Central memory CD4-positive, alpha-beta T cell (primary cell): Measurements from ENCODE around the gene CYP46A1.

ENCODE experiments used
- DNase-seq: peaks from one replicate; pipeline ENCODE4 v3.0.0; 2022

The CYP46A1 gene

DNA sequence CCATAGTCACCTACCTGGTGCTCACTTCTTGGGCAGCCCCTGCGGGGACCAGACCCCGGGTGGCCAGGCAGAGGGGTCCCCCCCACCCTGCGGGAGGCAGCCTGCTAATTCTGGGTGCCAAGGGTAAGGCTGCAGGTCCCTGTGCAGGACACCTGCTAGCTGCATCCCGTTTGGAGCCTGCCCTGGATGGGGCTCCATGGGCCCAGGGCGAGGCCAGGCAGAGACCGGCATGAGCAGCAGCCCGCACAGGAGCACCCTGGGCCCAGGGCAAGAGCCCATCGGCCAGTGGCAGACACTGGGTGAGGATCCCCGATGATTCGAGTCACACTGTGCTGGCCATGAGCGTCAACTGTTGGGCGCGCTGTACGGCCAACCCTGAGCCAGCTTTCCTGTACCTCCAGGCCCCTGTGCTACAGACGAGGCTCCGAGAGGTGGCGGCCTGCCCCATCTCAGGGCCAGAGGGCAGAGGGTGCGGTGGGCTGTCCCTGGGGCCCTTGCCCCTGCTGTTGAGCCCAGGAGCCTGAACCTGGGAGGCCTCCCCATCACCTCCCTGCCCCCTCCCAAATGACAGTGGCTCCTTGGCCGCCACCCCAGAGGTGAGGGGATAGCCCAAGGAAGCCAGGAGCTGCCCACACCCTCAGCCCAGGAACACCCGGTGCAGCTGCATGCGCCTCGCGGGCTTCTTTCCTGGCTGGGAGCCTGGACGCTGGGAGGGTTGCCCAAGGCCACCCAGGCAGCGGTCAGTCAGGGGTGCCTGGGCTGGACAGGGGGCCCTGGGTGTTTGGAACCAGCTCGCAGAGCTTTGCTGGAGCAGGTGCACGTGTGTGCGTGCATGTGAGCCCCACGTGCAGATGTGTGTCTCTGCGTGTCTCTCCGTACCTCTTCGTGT, 47.7 kb downstream of the CYP46A1 start:
- no peak for DNase-seq

DNA sequence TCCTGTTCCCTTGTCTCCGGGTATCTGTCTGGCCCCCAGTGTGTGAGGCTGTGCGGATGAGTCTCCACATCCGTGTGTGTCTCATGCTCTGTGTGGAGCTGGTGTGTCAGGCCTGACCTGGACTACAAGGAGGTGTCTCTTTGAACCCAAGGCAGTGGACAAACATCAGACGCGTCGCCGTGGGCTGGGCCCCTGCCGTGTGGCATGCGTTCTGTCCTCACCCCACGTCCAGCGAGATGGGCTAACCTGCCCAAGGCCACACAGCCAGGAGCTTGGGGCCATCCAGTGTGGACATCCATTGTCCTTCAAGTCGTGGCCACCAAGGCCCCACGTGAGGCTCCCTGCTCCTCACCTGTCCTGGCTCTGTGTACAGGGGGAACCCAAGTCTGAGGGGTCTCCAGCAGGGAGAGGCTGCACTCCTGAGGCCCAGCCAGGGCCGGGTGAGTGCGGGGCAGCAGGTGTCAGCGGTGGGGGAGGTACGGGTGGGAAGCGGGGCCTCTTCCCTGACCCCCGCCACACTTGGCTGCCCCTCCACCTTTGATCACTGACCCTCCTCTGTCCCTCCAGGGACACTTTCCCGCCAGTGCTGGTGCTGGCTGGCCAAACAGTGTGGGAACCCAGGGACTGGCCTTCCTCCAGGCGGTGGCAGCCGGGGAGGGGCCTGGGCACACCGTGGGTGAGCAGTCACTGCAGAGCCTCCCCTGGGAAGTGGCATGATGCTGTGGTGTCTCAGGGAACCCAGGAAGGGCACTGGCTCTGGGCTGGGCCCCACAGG, 48.5 kb downstream of the CYP46A1 start:
- no peak for DNase-seq

DNA sequence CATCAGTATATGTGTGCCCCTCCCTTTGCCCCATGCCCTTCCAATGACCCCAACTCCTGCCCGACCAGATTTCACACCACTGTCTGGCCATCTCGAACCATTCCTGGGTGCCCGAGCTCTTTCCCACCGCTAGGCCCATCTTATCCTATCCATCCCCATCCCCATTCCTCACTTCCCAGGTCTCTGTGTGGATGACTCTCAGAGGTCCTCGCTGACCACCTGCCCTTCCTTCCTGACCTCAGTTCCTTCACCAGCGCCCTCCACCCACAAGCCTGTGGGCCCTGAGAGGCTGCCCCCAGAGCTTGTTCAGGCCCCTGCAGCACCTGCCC, 49.1 kb downstream of the CYP46A1 start:
- no peak for DNase-seq

DNA sequence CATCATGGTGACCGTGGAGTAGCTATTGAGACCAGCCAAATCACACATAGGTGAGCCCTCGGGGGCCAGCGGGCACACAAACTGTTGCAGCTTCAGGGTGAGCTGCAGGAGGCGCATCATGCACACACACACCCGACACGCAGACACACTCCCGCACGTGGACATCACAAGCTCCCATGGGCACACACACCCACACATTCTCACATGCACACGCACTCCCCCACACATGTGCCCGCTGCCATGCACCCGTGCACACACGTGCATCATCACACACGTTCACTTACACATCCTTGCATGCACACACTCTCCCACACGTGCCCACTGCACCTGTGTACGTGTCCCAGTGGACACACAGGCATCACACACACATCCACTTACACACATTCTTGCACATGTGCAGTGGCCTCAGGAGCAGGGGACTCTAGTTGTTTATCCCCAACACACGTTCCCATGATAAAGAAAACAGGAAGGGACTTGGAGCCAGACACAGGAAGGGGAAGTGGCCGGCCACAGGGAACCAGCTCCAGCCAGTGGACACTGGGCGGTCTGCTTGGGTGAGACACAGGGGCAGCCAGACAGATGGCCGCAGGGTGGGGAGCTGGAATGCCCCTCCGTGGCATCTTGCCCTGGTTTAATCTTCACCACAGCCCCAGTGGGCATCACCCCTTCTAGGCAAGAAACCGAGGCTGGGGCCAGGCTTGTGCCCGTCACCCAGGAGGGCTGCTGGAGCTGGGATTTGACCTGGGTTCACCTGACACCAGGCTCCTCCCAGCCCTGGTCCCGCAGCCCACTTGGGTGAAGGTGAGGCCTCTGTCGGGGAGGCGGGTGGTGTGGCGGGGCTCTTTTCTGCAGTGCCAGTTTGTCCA, 49.7 kb downstream of the CYP46A1 start:
- DNase-seq, result no peak

DNA sequence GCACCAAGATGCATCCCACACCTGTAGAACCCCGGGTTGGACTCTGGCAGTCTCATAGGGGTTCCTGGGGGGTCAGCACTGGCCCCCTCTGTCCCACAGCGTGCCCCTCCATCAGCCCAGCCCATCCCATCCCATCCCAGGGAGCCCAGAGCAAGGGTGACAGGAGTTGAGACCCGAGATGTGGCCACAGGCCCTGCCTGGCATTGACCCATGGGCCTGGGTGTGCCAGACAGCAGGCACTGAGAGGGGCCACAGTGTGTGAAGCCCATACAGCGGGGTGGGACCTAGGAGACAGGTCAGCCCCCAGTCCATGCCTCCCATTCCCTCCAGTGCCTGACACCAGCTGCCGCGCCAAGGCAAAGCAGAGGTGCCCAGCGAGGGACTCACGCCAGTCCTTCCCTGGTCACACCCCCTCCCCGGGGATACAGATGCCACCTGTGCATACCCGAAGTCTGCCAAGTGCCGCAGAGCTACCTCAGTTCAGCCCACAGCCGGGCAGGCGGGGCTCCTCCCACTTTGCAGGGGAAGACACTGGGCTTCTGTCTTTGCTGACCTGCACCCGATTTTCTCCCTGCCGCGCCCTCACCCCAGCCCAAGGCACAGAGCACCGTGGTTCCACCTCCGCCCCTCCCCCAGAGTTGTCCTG, 50.4 kb downstream of the CYP46A1 start:
- DNase-seq, result no peak

DNA sequence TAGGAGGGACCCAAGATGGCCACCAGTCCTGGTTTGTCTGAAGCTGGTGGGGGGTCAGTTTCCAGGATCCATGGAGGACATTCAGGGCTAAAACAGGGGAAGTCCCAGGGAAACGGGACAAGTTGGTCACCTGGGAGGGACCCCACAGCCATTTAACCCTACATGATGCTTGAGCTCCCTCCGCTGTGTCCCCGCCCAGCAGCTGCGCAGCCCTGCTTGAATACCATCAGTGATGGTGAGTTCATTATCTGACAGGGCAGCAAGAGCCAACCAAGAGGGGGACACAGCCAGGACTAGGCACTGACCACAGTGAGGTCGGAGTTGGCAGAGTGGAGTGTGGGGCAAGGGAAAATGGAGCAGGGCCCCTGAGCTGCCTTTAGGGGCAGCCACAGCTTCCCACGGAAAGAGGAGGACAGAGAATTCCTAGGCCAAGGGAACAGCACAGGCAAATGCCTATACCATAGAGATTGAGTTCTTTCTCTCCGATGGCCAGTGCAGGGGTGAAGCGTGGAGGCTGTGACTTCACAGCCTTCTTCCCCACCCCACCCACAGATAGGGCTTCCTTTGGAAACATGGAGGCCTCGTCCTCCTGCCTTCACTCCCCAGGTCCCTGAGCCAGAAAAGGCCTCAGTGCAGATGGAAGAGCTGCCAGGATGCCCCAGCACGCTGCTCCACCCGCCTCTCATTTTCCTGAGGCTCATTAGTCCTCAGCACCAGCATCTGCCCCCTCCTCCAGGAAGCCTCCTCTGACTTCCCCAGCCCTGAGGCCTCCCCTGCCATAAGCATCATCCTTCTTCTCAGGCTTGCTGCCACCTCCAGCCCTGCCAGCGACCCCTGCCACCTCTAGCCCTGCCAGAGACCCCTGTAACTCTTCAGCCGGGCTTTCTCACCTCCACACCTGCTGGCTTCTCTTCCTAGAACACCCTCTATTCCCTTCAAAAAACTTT, 51.4 kb downstream of the CYP46A1 start:
- no peak for DNase-seq

DNA sequence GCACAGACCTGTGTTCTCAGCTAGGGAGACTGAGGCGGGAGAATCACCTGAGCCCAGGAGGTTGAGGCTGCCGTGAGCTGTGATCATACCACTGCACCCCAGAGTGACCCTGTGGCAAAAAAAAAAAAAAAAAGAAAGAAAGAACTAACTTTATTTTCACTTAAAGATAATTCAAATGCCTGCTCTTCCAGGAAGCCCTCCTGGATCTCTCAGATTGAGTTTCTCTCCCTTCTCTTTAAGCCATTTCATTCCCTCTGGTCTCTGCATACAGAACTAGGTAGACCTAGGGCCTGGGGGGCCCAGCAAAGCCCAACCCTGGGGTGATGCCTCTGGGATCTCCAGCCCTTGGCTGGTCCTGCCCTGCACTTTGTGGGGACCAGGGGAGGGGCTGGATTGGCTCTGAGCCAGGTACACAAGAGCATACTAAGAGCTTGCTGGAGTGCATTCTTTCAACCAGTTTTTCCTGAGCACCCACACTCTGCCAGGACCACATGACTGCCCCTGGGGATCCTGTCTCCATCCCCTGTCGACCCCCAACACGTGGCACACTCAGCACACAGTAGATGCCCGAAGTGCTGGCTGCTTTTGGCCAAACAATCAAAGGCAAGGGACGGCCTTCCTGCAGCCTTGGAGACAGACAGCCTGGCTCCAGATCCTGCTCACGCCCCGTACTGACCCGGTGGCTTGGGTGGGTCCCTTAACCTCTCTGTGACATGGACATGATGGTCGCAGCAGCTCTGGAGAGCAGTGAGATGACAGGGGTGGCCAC, 52.7 kb downstream of the CYP46A1 start:
- no peak for DNase-seq

DNA sequence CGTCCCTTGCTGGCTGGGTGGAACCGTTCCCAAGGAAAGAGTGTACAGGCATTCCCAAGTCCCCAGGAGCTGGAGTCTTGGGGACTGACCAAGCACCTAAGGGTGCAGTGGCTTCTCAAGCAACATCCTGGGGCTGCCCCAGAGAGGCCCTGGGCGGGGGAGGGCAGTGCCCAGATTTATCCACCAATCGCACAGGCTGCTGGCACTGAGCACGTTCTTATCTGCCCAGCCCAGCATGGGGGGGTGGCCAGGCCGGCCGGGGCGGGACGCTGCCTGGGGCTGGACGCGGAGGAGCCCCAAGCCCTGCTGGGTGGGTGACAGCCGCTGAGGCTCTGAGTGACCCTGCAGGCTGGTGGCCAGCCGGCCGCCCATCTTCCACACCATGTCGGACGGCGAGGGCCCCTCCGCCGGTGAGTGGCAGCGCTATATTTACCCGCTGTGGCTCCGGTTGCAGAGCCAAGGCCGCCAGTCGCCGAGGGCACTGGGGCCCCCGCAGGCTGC, 53.4 kb downstream of the CYP46A1 start:
- DNase-seq, result no peak

DNA sequence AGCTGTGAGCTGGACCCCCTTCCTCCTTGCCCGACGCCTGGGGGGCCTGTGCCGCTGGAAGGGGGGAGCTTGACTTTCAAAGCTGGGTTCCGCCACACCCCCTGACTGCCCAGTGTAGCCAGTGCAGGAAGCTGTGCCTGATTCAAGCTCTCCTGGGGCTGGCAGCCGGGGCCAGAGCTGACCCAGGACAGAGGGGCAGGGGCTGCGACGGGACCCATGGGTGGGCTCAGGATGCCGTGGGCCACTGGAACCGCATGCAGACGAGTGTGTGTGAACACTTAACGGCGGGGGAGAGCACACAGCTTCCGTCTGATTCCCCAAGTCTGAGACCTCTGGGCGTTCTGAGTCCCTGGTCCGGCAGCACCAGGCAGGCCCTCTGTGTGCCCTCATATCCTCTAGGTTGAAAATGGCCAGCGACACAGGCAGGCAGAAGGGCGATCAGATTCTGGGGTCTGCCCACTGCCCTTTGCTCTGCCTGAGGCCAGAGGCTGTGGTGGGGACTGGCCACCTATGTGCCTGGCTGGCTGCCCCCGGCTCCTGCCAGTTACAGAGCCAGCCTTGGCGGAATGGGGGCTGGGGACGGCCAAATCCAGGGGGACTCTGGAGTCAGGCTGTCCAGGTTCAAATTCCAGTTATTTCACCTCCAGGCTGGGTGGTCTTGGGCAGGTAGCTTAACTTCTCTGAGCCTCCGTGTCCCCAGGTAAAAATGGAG, 54.0 kb downstream of the CYP46A1 start:
- DNase-seq, result no peak

DNA sequence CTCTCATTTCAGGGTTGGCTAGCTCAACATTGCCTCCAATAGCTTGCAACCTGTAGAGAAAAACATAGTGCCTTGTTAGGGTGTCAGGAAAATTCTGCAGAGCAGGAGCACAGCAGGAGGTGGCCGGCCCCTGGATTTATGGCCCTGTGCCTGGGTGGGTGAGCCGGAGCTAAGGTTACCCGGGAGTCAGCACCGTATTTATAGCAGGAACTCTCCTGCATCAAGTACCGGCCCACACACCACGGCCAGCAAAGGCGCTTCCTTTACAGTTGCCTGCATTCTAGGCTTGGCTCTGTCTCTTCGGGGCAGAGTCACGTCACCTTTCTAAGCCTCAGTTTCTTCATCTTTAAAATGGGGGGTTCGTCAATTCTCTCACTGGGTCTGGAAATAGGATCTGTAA, 56.3 kb downstream of the CYP46A1 start:
- DNase-seq, result no peak

DNA sequence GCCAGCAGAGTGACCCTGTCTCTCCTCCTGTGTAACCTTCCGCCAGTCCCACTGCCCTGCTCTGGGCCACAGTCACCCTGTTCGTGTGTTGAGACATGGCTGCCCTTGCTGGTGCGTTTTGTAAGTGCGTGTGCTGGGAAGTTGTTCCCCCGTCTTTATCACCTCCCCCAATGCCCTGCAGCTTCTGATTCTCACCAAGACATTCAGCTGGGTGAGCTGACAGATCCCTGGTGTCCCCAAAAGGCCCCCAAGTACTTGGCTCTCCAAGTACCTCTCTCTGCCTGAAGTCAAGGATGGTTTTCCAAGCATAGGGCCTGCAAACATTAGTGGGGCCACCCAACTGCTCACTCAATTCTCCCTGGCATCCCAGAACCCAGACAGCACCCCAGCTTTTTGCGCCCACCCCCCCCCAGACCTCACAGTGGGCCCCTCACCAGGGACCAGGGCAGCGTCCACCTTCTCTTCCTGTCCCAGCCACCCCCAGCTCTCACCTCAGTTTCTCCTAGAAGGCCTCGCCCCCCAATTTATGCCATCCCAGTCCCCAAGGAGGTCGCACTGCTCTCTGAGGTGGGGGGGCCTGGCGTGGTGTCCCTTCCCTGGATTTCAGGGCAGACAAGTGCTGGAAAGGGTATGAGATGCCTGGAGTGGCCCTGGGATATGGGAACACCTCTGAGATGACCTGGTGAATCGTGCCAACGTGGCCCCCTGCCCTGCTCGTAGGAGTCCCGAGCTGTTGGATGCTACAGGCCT, 57.3 kb downstream of the CYP46A1 start:
- no peak for DNase-seq

DNA sequence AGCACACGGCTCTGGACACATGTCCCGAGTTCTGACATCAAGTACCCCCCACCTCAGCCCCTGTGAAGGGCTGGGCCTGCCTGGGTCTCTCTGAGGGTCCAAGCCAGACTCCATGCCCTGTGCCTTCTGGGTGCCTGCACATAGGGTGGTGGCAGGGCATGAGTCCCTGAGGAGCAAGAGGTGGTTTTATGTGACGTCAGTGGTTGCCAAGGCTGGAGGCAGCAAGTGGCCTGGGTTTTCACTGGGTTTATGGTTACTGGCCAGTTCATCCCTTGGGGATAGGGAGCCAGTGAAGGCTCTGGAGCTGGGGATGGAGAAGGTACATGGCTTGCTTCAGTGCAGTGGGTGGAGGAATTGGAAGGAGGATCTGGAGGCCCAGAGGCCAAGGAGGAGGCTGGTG, 58.0 kb downstream of the CYP46A1 start:
- no peak for DNase-seq

DNA sequence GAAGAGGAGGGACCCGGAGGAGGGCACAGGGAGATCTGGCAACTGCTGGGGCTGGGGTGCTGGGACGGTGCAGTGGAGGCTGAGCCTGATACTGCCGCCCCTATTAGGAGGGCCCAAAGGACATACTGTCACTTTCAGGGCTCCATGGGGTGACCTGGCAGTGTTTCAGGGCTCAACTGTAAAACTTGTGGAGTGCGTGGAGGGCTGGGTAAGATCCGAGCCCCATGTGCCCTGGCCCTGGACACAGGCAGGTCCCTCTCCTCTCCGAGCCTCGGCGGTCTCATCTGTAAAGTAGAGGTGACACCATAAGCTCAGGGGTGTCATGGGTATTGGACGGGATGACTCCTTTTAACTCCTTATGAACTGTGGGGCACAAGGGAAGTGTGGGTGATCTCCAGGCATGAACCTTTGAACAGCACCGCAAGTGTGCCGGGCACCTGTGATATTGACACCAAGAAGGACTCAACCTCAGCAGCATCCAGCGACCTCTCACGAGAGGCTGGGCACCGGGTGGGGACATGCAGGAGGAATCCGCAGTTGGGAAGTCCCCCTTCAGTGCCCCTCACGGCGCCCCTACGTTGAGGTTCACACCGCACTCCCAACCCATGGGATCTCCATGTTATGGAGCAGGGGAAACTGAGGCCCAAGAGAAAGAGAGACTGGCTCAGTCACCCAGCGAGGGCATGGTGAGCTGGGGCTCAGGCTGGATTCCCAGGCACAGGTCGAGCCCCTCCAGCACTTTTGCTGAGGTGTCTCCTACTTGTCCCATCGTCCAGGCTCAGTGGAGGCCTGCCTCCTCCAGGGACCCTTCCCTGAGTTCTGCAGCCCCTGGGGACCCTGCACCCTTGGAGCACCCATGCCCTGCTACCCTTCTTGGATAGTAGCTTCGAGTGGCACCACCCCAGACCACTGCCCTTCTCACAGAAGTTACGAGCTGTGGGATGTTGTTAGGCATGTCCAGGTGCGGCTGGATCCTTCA, 58.7 kb downstream of the CYP46A1 start:
- no peak for DNase-seq

DNA sequence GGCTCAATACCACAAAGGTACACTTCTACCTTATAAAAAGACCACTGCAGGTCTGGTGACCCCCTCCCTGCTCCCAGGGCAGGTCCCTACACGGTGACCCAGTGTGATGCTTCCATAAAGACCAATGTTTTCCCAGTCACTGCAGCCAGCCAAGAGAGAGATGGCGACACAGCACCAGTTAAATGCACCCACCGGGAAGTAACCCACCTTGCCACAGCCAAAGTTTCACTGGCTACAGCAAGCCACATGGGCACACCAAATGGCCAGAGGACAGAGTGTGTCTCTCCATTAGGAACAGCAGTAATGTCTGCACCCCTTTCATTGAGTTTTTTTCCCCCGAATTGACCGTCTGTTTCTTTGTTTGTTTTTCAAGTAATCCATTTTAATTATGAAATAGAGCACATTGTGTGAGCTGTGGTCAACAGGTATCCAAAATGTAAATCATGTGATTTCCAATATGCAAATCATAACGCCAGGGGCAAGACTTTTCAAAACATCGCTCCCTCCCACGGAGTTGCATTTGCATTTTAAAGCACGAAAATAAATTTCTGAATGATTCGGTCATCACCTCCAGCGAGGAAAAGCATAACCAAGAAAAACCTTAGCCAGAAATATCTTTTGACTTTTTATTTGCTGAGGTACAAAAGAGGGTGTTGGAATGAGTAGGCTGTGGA, 60.2 kb downstream of the CYP46A1 start:
- DNase-seq, result no peak

DNA sequence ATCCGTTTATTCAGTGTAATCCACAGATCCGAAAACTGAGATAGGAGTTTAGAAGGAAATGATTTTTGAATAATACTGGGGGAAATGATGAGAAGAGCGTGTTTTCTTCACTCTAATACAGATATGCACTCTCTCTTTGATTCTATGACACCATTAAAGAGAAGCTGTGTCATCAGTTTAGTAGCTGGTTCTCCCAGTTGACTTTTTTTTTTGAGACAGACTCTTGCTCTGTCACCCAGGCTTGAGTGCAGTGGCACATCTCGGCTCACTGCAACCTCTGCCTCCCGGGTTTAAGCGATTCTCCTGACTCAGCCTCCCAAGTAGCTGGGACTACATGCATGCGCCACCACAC, 60.8 kb downstream of the CYP46A1 start:
- DNase-seq, result no peak

DNA sequence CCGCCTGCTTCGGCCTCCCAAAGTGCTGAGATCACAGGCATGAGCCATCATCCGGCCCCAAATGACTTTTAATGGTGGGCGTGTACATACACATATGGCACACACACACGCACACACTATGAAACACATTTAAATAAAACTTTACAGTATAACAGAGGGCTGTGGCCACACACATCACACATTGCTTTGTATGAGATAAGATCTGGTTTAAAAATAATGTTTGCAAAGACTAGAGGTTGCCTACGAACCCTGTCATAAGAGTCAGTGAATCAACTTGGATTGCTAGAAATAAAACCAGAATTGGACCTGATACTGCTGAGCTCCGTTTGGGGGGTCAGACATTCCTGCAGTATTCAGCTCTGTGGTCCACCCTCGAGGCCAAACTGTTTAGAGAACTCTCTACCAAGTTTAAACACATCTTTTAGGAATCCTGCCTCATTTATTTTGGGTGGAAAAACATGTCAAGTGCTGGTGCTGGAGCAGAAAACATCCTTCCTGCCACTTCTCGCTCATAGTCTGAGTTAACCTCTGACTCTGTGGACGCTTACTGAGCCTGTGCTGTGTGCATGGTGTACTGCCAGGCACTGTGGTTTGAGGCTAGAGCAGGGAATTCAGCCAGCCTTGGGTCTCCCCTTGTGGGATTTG, 61.3 kb downstream of the CYP46A1 start:
- no peak for DNase-seq

DNA sequence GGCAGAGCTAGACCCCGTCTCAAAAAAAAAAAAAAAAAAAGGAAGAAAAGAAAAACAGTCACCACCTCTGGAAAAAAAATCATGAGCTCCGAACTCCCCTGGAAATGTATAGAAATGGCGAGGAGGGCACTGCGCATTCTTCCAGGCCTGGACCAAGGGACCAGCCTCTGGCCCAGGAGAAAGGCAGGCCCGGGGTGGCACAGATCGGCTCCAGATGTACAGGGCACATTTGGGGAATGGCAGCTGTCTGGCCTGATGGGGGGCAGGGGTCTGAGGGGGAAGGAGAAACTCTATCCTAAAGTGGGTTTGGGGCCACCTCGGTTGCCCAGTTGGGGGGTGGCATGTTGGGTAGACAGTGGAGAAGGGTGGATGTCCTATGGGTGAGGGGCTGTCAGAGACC, 63.1 kb downstream of the CYP46A1 start:
- DNase-seq, result no peak
